Stimulated activated CD8-positive, alpha-beta memory T cell treated with anti-CD3 and anti-CD28 coated beads, Interleukin-12 subunit alpha, Interleukin-12 subunit beta, amount 100 ng/mL, for 24 hours (primary cell): ENCODE data around the gene AP2A2.

Source experiments
- DNase-seq: peaks from one replicate; pipeline ENCODE4 v3.0.0-alpha.2; 2020; ENCODE audit errors: extremely low read depth

The AP2A2 gene

DNA sequence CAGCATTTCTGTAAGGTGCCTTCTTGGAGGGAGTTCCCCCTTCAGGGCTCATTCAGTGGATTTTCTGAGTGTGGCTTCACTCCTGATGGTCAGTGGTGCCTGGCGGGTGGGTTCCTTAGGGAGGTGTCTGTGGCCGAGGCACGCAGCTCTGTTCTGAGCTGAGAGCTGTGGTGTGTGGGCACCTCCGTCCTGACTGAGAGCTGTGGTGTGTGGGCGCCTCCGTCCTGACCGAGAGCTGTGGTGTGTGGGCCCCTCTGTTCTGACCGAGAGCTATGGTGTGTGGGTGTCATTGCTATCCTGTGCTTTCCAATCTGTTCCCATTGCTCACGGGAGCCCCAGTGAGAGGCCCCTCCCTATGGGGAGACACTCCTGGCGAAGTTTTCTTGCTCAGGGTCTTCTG, 71.0 kb downstream of the AP2A2 start:
- DNase-seq: no peak

DNA sequence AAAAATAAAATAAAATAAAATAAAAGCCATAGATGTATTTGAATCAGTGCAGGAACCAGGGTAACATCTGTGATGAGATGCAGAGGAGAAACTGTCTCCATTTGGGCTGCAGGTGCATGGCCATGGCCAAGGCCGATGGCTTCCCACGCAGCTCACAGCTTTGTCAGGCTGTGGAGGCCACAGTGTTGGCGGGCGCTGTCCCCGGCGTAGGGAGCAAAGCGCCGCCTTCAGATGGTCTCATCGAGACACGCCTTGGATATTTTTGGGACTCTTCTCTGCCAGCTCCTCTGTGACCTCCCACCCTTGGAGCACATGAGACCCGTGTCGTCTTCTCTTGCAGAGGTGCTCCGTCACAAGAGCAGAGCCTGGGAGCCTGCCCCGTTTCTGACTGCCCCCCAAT, 72.2 kb downstream of the AP2A2 start:
- DNase-seq: no peak

DNA sequence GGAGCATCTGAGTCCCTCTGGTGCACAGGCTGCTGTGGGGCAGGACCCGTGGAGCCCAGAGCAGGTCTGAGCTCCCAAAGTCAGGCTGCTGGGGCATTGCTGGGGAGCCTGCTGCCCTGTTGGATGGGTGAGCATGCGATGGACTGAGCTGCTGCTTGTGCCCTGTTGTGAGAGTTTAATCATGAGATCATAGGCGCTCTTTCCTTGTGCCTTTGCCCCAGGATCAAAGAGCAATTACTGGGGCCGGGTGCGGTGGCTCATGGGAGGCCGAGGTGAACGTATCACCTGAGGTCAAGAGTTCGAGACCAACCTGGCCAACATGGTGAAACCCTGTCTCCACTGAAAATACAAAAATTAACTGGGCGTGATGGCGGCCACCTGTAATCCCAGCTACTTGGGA, 73.3 kb downstream of the AP2A2 start:
- DNase-seq: no peak

DNA sequence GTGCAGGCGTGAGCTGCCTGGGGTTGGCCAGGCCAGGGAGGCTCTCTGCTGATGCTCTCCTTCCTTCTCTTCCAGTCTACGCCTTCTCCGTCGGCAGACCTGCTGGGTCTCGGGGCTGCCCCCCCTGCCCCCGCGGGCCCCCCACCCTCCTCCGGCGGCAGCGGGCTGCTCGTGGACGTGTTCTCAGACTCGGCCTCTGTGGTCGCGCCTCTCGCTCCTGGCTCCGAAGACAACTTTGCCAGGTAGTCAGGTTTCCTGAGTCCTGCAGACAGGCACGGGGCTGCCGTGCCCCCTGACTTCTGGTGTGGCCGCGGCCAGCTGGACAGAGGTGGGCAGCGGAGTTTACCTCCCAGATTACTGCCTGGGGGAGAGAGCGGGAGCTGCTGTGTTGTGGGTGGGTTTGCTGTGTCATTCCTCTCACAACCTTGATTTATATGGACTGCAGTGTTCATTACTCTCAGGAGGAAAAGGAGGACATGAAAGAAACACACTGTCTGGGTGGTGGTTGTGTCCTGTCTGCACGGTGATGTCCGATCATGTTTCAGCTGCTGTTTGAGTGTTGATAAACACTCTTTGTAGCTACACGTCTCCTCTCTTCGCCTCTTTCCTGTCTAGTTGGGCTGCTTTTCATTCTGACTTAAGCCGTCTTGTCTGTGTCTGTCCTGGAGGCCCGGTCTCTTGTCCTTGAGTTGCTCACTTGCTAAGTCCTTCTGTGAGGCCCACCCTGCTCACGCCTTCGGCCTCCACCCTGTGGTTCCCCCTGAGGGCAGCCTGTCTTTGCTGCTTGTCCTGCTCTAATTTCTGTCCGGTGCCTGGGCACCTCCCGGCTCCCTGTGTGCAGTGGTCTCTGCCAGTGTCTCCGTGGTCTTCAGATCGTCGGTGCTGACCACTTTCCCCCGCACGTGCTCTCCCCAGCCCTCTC, 74.9 kb downstream of the AP2A2 start:
- DNase-seq: no peak

DNA sequence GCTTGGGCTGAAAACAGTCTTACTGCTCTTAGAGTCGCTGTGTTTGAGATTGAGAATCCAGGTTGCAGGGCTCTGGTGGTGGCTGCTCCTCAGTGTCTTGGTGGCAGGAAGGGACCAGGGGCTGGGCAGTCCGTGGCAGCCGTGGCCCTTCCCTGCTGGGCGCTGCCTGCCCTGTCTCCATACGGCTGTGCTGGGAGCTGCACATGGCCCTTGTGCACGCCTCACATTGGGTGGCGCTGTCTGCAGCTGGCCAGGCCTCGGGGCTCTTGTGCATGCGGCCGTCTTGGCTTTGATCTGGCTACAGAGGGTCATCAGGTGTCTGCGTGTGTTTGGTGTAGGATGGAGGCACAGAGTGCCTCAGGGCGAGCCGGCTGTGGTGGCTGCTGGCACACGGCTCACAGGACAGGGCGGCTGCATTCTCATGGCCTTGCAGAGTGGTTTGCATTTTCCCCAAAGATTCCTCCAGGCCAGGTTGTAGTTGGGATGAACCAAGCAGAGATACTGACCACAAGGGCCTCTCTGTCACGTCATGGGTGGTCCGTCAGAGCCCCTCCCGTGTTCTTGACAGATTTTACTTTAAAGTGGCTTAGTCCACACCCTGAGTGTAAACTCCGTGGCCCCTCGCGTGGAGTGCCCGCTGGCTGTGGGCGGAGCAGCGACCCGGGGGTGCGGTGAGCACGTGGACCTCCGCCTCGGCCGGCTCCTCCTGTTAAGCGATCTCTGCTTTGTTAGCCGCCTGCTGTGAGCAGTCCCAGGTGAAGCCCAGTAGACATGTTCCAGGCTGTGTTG, 76.1 kb downstream of the AP2A2 start:
- no peak for DNase-seq

DNA sequence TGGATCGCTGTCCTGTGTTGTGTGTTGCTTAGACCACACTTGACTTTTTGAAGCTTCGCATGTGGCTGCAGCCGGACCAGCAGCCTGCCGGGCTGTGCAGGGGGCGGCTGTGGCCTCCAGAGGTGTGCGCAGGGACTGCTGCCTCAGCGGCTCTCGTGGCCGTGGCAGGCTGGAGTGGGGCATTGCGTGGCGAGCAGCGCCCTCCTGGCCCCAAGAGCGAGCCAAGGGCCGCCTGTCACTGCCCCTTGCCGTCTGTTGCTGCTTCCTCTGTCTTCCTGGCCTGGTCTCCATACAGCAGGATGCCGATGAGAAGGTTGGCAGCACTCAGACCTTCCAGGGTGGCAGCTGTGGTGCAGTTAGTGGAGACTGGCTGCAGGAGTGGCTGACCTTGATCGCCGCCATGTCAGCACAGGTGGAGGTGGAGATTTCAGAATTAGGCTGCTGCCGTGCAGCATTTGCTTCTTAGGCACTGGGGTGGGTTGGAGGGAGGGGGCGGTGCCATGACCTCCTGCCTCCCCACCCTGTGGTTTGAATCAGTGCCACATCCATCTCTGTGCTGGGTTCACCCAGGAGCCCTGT, 76.8 kb downstream of the AP2A2 start:
- DNase-seq: no peak

DNA sequence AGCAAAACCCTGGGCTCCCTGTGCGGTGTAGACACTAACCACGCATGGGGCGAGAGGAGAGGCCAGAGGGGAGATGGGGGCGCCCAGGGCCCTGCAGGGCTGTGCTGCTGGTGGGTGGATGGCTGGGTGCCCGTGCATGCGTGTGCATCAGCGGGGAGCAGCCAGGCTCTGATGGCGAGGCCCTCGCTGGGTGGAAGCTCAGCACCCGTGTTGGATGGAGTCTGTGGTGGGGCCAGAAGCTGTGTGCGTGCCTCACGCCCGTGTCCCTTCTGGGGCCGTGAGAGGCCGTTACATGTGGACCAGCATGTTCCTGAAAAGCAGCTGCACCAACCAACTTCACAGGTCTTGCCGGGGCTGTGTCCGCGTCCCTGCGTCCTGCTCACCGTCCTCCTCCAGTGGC, 77.5 kb downstream of the AP2A2 start:
- DNase-seq: no peak

DNA sequence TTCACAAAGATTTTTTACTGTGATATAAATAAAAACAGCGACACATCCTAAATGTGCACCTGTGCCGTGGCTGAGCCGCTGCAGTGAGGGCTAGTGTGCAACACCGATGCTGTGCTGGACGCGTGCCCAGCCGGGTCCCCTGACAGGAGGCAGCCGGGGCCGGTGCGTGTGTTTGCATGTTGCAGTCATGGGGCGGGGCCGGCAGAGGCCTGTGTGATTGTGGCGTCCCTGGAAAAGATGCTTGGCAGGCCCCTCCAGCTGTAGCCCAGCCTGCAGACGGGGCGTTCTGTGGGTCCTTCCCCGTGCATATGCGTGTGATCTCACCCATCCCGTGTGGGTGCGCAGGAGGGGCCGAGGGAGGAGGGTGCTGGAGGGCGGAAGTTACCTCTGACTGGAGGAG, 80.3 kb downstream of the AP2A2 start:
- no peak for DNase-seq

DNA sequence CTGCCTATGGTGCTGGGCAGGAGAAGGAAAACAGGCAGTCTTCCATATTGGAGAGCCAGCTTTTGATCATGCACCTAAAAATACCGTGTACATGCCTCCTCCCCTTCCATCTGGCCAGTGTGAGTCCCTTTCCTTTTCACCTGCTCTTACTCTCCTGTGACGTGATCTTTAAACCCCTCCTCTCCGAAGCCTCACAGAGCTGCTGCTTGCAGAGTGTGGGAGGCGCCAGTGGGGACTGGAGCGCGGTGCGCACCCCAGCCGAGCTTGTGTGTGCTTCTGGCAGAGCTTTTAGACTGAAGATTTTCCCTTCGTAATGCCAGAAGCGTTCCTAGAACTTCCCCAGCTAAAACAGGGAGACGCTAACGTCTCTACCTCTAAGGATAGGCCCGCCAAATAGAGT, 81.1 kb downstream of the AP2A2 start:
- no peak for DNase-seq

DNA sequence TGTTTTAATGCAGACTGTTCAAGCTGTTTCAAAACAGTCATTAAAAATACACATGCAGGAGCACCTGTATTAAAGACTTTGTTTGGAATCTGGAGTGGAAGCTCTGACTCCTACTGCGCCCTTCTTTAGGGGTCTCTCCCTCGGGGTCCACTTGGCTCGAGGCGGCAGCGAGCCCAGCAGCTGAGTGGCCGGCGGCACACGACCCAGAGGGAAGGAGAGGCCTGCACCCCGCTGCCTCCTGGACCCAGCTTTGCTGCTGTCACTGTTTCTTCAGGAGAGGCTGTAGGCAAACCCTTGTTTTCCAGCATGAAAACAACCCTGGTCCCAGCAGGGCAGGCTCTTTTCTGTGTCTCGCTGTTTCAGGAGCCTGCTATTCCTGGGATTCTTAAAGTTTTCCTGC, 81.6 kb downstream of the AP2A2 start:
- DNase-seq: no peak

DNA sequence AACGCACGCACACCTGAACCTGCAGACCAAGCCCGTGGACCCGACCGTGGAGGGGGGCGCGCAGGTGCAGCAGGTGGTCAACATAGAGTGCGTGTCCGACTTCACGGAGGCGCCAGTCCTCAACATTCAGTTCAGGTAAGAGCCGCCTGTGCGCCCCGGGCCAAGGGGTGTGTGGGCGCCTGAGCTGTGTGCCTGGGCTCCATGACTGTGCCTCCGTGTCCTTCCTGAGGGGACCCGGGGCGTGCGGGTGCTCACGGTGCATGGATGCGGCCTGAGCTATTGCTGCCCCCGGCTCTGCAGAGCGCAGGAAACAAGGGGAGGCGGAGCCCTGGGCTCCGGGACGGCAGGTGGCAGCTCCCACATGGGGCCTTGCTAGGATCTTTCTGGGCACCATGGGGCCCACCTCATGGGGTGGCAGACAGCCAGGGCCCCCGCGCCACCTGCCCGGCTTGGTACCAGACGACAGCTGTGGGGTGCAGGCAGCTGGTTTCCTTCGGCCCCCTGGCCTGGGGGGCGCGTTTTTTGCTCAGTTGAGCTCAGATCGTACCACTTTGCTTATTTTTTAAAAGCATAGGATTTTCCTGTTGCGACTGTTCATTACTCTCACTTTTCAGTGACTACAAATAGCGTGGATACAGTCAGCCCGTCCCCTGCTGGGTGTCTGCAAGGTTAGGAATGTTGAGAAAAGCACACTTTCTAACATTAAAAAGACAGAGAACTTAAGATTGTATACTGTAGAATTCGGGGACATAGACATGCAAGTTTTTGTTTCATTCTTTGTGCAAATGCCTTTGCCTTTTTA, 82.5 kb downstream of the AP2A2 start:
- DNase-seq: no peak

DNA sequence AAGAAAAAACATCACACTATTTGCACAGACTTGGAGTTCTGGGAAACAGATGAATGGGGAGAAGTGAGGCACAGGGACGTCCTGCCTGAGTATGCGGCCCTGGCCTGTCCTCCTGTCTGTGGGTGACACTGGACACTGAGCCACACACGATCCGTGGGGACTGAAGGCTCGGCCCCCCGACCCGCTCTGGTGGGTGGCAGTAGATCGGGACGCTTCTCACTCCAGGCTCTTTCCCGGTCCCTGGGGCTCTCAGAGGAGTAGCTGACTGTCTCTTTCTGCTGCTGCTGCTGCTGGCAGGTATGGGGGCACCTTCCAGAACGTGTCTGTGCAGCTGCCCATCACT, 83.1 kb downstream of the AP2A2 start:
- no peak for DNase-seq

DNA sequence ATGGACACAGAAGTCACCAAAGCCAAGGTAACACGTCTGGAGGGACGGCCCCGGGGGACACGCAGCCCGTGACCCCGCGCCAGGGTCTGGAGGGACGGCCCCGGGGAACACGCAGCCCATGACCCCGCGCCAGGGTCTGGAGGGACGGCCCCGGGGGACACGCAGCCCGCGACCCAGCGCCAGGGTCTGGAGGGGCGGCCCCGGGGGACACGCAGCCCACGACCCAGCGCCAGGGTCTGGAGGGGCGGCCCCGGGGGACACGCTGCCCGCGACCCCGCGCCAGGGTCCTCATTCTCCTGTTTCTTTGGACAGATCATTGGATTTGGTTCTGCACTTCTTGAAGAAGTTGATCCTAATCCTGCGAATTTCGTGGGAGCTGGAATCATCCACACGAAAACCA, 83.7 kb downstream of the AP2A2 start:
- DNase-seq: no peak

DNA sequence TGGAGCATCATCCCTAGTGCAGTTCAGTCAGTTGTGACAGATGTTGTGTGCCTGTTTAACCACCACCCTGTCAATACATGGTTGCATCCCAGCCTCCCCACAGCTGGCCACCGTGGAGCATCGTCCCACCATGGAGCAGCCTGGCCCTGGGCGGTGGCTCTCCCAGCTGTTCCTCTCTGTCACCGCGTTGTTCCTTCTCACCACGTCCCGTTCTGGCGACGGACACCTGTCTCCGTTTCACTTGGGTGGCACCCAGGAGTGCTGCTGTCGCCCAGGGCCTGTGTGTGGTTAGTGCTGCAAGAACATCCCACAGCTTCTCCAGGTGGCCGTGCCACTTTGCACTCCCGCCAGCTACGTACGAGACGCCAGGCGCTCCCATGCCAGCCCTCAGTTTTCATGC, 84.3 kb downstream of the AP2A2 start:
- no peak for DNase-seq

DNA sequence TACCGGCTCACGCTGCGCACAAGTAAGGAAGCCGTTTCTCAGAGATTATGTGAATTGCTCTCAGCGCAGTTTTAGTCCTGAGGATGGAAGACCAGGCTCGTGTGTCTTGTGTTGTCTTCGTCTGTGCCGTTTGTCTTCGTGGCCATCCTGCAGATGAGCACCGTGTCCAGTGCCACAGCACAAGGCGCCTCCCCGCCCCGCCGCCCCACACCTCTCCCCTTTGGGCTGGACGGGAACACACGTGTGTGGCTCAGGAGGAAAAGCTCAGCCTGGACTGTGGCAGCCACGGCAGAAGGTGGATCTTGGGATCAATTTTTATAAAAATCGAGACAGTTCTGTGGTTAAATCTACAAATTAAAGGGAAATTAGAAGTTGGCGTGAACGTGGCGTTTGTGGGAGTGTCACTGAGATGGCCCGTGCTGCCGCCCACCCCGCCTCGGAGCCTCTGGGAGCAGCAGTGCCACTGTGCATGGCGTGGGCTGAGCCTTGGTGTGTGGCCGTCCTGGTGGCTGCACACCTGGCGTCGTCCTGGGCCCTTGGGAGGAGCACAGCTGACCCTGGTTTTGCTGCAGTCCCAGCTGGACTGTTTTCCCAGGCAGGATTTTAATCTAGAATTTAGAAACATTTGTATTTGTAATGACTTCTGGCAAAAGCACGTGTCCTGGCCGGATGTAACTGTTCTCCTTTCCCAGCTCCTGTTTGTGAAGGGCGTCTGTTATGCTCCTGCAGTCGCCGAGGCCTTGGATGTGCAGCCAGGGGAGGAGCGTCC, 85.1 kb downstream of the AP2A2 start:
- DNase-seq: no peak

DNA sequence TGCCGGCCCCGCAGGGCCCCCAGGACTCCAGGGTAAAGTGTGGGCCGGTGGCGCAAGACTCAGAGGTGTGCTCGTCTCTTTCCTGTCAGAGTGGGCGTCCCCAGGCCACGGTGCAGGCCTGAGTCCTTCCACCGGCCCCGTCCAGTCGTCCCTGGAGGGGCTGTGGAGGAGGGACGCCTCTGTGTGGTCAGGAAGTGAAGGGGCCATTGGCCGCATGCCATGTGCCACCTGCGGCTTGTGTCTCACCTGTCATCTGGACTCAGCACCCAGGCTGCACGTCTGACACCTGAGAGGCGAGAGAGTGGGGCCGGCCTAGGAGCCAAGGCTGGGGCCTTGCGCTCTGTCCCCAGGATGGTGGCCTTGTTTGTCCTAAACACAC, 85.6 kb downstream of the AP2A2 start:
- no peak for DNase-seq

DNA sequence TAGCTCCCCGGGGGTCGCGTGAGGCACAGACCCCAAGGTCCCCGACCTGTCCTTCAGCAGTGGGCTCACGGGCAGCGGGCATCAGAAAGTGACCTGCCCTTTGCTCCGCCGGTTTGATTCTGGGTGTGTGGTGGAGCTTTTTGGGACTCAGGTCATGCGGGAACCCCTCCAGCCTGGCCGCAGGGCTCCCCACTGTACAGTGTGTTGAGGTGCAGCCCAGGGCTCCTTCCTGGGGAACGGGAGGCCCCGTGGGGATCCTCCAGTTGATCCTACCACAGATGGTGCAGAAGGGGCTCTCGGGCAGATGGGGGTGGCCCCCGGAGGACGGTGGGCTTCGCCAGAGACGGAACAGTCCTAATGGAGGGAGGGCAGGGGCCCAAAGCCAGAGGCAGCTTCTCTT, 86.6 kb downstream of the AP2A2 start:
- no peak for DNase-seq

DNA sequence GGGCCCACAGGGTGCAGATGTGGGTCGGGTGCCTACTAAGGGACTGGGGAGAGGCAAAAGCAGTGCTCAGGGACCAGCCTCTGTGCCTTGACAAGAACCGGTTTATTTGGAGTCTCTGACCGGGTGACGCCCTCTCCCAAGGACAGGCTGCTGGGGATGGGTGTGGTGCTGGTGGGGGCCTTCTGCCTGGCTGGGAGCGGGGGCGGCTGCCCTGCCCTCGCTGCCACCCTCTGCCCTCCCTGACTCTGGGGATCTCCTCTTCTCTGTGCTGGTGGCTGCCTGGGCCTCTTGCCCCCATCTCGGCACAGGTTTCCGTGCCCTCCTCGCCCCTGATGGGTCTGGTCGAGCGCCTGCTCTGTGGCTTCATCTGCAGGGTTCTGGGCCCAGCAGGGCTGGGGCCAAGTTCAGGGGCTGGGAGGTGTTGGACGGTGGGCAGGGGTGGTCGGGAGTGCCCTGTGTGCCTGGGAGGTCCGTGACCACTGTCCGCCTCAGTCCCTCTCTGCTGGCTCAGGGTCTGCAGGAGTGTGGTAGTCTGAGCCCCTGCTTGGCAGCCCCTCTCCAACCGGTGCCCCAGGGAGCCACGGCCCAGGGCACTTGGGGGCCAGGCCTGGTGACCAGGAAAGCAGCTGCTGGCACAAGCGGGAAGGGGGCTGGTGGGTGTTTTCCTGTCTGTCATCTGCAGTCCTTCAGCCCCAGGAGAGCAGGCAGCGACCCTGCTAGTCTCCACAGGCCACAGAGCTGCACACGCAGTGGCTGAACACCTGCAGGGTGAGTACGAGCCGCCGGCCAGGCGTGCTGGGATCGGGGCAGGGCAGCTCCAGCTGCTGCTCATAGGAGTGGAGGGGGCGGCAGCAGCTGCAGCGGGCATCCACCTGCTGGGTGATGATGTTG, 87.3 kb downstream of the AP2A2 start:
- DNase-seq: no peak

DNA sequence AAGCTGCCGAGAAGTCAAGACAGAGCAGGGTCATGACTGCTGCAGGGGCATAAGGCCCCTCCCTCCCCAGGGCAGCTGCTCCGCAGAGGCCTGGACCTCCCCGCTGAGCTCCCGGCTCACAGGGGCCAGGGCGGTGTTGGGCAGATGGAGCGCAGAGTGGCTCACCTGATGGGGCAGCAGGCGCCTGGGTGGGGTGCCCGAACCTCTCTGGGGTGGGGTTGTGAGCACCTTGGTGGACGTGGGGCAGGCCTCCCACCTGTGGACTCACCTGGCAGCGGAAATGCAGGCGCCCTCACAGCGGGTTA, 87.9 kb downstream of the AP2A2 start:
- DNase-seq: no peak

DNA sequence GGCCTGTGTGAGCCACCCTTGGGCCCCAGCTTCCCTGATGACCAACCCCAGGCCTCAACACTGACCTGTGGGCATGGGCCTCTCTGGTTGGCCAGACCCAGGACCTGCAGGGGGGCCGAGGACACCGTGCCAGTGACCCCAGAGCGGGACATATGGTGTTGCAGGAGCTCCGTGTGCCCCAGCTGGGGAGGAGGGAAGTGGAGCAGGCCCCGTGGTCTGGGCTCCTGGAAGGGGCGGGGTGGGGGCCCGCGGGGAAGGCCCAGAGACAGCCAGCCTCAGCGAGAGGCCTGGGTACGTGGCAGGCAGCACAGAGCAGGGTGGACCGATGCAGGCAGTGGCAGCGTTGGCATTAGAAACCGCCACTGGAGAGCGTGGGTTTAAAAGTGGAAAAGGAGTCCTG, 88.6 kb downstream of the AP2A2 start:
- no peak for DNase-seq

DNA sequence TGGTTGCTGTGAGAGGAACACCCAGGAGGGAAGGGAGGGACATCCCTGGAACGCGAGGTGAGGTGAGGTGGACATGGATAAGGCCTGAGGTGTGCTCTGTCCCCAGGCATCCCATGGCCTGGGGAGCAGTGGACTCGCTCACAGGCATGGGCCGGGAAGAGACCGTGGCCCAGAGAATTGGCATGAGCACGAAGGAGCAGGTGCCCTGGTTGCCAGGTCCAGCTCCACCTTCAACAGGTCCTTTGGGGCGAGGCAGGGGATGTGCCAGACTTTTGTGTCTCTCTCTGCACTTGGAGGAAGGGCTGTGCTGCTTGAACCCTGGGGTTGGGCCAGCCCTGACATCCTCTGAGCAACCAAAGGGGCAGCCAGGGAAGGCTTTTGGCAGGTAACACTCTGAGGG, 89.4 kb downstream of the AP2A2 start:
- no peak for DNase-seq
